Fibroblast of skin of right quadriceps (primary cell): ENCODE measurements around the gene NME3.

Source experiments
- DNase-seq: peaks from one replicate; pipeline ENCODE4 v3.0.0-alpha.2; 2013

The NME3 gene

GRCh38 chr16:1768061-1768766 lies 3.1 kb downstream of the NME3 start:
- no peak for DNase-seq

- DNase-seq = no peak
These were observed 4.0 kb downstream of the NME3 start for GRCh38 chr16:1767116-1767994.

- no peak for DNase-seq
These were observed 4.6 kb downstream of the NME3 start for GRCh38 chr16:1766701-1767100.

- DNase-seq = no peak
These were observed 5.1 kb downstream of the NME3 start for GRCh38 chr16:1766231-1766630.

- no peak for DNase-seq
These were observed 5.5 kb downstream of the NME3 start for GRCh38 chr16:1765826-1766225.

DNA sequence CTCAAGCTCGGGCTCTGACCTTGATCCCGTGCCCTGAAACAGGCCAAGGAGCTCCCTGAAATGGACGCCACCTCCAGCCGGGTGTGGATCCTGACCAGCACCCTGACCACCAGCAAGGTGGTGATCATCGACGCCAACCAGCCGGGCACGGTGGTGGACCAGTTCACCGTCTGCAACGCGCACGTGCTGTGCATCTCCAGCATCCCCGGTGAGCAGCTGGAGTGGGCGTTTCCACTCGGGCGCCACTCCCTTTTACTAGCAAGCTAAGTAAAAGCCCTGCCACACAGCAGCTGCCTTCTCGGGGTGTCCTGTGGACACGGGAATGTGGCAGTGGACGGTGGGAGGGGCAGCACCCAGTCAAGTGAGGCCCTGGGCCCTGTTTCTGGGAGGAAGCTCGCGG lies 6.4 kb downstream of the NME3 start:
- DNase-seq = no peak

DNA sequence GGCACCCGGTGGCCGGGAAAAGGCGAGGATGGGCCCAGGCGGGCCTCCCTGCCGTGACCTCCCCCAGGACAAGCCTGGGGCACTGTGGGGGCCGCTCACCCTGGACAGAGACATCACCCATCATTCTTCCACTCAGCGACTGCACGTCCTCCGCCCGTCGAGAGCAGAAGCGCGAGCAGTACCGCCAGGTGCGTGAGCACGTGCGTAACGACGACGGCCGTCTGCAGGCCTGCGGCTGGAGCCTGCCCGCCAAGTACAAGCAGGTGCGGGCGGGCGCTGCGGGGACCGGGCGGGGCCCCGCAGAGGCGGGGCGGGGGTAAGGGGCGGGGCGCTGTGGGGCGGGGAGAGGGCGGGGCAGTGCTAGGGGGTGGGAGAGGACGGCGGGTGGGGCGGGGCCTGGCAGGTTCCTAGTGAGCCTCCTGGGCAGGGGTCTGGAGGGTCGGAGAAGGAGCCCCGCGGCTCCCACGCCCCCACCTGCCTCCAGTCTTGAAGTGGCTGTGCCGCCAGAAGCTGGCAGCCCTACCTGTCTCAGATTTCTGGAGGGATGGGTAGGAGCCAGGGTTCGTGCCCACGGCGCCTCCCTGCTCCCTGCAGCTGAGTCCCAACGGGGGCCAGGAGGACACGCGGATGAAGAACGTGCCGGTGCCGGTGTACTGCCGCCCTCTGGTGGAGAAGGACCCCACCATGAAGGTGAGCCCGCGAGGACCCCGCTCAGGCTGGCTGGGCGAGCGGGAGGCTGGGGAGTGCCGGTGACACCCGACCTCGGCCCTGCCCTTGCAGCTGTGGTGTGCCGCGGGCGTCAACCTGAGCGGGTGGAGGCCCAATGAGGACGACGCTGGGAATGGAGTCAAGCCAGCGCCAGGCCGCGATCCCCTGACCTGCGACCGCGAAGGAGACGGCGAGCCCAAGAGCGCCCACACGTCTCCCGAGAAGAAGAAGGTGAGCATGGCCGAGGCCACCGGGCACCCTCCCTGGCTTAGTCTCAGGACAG lies 7.5 kb downstream of the NME3 start:
- DNase-seq = peak; percentile 41

DNA sequence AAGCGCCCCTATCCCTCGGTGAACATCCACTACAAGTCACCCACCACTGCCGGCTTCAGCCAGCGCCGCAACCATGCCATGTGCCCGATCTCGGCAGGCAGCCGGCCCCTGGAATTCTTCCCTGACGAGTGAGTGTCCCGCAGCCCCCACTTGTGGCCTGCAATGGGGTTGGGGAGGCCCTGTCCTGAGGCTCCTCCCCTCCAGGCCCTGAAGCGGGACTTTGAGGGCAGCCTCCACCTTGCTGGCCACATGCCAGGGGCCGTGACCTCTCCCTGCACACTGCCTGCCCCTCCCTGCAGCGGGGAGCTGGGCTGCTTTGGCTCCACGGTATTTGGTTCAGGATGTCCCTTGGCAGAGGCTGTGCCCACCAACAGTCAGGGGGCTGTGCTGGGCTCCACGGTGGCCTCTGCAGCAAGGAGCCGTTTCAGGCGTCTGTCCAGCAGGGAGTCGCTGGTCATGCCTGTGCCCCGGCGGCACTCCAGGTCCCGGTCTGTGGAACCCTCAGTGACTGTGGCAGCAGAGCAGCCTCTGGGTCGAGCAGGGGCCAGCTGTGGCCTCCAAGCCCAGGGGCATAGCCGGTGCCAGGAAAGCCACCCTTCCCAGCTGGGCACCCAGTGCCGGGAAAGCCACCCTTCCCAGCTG lies 8.3 kb downstream of the NME3 start:
- DNase-seq = no peak

DNA sequence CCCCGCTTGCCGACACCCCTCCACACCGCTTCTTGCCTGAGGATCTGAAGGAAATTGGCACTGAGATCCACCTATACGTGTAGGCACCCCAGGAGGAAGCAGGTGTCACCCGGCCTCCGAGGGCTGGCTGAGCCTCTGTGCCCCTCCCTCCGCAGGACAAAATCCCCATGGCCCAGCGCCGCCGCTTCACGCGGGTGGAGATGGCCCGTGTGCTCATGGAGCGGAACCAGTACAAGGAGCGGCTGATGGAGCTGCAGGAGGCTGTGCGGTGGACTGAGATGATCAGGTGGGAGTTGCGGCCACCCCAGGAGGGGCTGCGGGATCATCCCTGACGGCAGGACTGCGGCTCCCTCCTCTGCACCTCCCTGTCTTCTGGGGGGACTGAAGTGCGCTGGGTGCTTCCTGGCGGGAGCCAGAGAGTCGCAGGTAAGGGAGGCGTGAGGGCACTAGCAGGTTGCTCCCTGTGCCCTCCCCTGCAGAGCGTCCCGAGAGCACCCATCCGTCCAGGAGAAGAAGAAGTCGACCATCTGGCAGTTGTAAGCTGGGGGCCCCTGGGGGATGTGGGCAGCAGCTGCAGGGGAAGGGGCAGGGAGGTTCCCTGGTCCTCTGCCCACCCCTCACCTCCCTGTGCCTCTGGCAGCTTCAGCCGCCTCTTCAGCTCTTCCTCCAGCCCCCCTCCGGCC lies 9.0 kb downstream of the NME3 start:
- no peak for DNase-seq

DNA sequence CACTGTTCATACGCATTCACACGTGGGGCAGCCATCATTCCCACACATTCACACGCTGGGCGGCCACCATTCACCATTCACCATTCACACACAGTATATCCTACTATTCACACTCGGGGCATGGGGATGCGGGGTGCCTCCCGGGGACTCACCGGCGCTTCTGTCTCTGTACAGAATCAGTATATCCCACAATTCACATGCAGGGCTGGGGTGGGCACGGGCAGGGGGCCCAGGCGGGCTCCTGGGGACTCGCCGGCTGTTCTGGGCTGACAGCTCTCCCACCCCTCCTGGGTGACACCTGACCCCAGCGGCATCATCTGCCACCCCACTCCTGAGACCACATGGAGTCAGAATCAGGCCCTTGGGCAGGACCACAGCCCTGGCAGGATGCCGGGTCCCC lies 9.6 kb downstream of the NME3 start:
- no peak for DNase-seq

DNA sequence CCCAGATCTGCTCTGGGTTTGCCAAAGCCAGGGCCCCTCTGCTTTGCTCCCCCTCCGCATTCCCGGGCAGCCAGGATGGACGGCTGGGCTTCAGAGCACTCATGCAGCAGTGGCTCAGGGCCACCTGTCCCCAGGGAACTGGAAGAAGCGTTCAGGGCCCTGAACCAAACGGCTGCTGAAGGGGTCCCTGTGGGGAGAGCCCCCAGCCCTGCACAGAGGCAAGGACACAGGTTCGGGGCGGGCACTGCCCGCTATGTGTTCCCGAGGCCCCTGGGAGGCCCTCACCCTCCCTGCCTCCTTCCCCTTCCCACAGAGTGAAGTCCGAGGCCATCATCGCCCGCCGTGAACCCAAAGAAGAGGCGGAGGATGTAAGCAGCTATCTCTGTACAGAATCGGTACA lies 10.4 kb downstream of the NME3 start:
- no peak for DNase-seq

GRCh38 chr16:1759511-1759910 lies 11.8 kb downstream of the NME3 start:
- DNase-seq = no peak

DNA sequence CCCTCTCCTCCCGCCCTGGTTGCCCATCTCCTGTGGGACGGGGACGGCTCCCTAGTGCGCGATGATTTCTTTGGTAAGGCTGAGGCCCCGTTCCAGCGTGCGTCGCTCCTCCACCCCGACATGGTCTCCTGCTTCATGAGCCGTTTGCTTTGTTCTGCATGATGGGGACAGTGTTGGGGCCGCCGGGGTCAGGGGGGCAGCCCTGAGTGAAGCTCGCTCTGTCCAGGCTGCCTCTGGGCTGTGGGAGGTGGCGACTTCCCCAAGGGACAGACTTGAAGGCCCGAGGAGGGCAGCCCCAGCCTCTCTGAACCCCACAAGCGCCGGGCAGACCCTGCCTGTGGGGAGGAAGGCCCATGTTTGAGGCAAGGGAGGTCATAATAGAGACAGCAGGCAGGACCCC lies 12.4 kb downstream of the NME3 start:
- no peak for DNase-seq

DNA sequence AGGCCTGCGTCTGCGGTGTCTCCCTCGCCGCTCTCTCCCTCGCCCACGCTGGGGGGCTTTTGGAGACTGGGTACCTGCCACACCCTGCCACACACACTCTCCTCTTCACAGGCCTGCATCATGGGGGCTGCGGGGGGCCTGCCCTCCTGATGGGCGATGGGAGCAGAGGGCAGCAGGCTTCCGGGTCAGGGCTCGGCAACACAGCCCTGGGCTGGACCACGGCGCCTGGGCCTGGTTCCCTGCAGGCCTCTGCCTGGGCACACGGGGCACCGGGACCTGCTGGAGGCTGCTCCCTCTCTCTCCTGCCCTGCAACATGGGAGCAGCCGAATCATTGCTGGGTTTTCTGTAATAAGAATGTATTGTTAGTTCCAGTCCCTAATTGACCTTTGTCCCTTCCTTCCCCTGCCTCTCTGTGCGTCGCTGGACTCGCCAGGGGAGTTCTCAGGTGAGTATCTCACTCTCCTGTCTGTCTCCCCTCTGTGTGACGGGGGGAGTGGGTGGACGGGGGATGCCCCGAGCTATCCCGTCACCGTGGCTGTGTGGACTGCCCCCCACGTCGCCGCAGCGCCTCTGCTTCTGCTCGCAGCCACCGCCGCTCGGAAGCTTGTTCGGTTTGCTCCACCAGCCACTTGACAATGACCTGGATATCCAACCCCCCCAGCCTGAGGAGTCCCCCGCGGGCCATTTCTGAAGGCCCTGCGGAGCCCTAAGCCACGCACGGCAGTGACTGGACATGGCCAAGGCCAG lies 13.5 kb downstream of the NME3 start:
- DNase-seq = no peak

DNA sequence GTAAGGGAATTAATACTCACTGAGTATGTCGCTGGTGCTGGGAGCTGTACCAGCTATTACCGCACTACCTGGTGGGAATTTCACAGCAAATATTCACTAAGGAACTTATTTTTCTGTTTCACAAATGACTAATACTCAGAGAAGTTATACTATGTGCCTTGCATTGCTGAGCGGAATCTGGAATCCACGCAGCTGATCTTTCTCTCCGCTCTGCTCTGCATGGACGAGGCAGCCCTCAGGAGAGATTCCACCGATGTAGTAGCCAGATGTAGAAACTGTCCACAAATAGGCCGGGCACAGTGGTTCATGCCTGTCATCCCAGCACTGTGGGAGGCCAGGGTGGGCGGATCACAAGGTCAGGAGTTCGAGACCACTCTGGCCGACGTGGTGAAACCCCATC lies 17.1 kb downstream of the NME3 start:
- DNase-seq = no peak

- no peak for DNase-seq
These were observed 18.5 kb downstream of the NME3 start for GRCh38 chr16:1752853-1753252.

DNA sequence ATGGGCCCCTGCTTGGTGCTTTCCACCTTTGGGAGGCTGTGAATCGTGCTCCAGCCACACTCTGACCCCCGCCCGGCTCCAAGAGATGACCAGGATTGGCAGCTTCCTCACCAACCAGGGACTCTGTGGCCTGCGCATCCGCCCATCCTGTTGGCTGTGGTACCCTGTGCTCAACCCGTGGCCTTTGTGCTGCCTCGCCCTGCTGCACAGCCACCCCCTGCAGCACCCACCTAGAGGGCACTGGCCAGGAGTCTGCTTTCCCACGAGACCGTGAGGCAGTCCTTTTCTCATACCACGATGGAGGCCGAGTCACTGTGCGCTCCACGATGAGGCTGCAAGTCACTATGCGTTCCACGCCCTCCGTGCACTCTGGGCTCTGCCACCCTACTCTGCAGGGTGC lies 19.4 kb downstream of the NME3 start:
- no peak for DNase-seq

DNA sequence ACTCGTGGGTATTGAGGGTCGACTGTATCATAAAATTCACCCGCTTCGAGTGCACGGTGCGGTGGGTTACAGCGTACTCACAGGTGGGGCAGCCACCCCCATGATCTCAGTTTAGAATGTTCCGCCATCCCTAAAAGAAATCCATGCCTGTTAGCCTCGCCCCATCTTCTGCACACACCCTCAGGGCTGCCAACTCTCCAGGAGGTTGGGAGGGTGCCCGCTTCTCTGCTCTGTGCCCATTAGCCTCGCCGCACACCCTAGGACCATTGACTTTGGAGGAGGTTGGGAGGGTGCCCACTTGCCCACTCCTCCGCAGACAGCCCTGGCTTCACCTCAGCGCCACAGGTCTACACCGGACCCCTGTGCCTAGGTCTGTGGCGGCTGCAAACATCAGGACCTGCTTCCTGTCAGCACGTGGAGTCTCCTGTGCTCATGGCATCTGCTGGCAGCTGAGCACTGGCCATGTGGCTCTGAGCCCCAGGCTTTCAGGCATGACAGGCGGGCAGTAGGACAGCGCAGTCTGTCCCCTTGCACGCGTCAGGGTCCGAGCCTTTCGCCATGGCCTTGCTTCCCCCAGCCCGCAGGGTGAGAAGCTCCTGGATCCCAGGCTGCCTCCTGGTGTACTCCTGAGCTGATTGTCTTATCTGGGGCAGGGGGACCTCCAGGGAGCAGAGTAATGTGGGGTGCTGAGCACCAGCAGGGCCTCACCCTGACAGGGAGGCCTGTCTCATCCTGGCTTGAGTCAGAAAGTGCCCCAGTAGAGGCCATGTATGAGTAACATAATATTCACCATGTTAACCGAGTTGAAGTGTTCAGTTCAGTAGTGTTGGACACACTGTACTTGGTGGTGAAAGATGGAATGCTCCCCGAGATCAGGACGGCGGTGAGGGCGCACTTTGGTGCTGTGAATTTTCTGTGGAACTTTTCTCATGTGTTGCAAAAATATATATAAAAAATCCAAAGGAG lies 21.9 kb downstream of the NME3 start:
- DNase-seq = no peak

DNA sequence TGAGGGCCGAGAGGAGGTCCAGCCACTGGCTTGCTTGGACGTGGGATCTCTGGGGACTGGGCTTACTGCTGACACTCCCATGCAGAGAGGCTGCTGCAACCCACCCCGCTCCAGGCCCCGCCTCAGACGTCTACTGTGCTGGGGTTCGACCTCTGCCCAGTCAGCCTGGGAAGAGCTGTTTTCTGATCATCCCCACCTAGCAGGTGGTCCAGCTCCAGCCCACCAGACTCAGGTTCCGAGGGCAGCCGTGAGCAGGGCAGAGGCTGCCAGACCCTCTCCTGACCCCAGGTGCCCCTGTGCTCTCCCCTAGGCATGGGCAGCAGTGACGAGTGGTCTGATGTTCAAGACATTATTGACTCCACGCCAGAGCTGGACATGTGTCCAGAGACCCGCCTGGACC lies 23.4 kb downstream of the NME3 start:
- DNase-seq = no peak

GRCh38 chr16:1746693-1747195 lies 24.6 kb downstream of the NME3 start:
- no peak for DNase-seq
